IMR-90 (cell line): ENCODE measurements around the gene GPR108. TPM values are rescaled to one million over a fixed set of nuclear protein-coding genes. Genes with fewer than 3 reads are reported as not detected.

Experiments used
- ATAC-seq: fragments of 200-7000 bp; cut with Tn5 transposase; 2 replicates; pipeline ENCODE4 v1.9.1; 2020; ENCODE audit warnings: low read depth, mild to moderate bottlenecking, moderate library complexity
- BruUV-seq: library from RNA; stranded (reverse); fragments of 400-500 nt; replicated peaks from 2 replicates; lab custom pipeline; 2021; lab: Mats Ljungman, UMichigan
- CTCF ChIA-PET: fragments of 300-600 bp; formaldehyde crosslinking; extraction: SDS; loops from one replicate; lab custom pipeline; 2021; ENCODE audit warnings: antibody characterized with exemption; lab: Yijun Ruan, JAX
- POLR2A ChIA-PET: fragments of 300-600 bp; sonication (Branson Sonifier 250); formaldehyde crosslinking; loops from one replicate; lab custom pipeline; 2022; ENCODE audit warnings: antibody characterized with exemption; ENCODE audit not compliant: unreplicated experiment; lab: Charles Lee
- DNase-seq: peaks from one replicate; pipeline ENCODE4 v3.0.0; 2013
- H2AFZ ChIP-seq: replicated peaks from 2 replicates; pipeline ENCODE3; 2013; ENCODE audit warnings: low read length, mild to moderate bottlenecking; ENCODE audit not compliant: poor library complexity
- H2AK5ac ChIP-seq: 2 replicates; pipeline ENCODE4 v1.6.1; 2013; ENCODE audit warnings: low read depth, low read length, inconsistent platforms
- H2AK9ac ChIP-seq: replicated peaks from 2 replicates; pipeline ENCODE3; 2013; ENCODE audit warnings: mild to moderate bottlenecking, low read depth, low read length, moderate library complexity; ENCODE audit not compliant: poor library complexity
- H2BK120ac ChIP-seq: 2 replicates; pipeline ENCODE4 v1.6.1; 2013; ENCODE audit warnings: low read depth, low read length, inconsistent platforms
- H2BK15ac ChIP-seq: 3 replicates; pipeline ENCODE4 v1.6.1; 2013; ENCODE audit warnings: low read depth, low read length, inconsistent platforms
- H2BK20ac ChIP-seq: 2 replicates; pipeline ENCODE4 v1.6.1; 2013; ENCODE audit warnings: low read depth, mild to moderate bottlenecking, inconsistent platforms, low read length, moderate library complexity
- H2BK5ac ChIP-seq: 2 replicates; pipeline ENCODE4 v1.6.1; 2013; ENCODE audit warnings: mild to moderate bottlenecking, low read depth, low read length, inconsistent platforms; ENCODE audit not compliant: poor library complexity, severe bottlenecking
- H3K14ac ChIP-seq: replicated peaks from 2 replicates; pipeline ENCODE4 v1.6.1; 2013; ENCODE audit warnings: low read depth, low read length, inconsistent platforms
- H3K18ac ChIP-seq: 2 replicates; pipeline ENCODE4 v1.6.1; 2013; ENCODE audit warnings: low read depth, low read length, control low read depth
- H3K23ac ChIP-seq: 2 replicates; pipeline ENCODE4 v1.6.1; 2013; ENCODE audit warnings: low read depth, low read length, inconsistent platforms
- H3K27ac ChIP-seq: 2 replicates; pipeline ENCODE4 v1.5.1; 2013; ENCODE audit warnings: mild to moderate bottlenecking, control low read depth, low read length; ENCODE audit not compliant: insufficient read depth
- H3K27me3 ChIP-seq: 2 replicates; pipeline ENCODE4 v1.6.1; 2013; ENCODE audit warnings: low read length; ENCODE audit not compliant: control insufficient read depth, insufficient read depth
- H3K36me3 ChIP-seq: 2 replicates; pipeline ENCODE4 v1.6.1; 2013; ENCODE audit warnings: low read length, mixed read lengths; ENCODE audit not compliant: control insufficient read depth, insufficient read depth
- H3K4ac ChIP-seq: 2 replicates; pipeline ENCODE4 v1.6.1; 2013; ENCODE audit warnings: low read depth, low read length, inconsistent platforms
- H3K4me1 ChIP-seq: 2 replicates; pipeline ENCODE4 v1.6.1; 2013; ENCODE audit warnings: low read length, mixed read lengths; ENCODE audit not compliant: control insufficient read depth, insufficient read depth
- H3K4me2 ChIP-seq: 2 replicates; pipeline ENCODE4 v1.6.1; 2013; ENCODE audit warnings: low read depth, mild to moderate bottlenecking, control low read depth, low read length, moderate library complexity
- H3K4me3 ChIP-seq: 2 replicates; pipeline ENCODE4 v1.5.1; 2013; ENCODE audit warnings: low read depth, mild to moderate bottlenecking, control low read depth, low read length, moderate library complexity; ENCODE audit not compliant: insufficient read depth
- H3K56ac ChIP-seq: 2 replicates; pipeline ENCODE4 v1.6.1; 2013; ENCODE audit warnings: low read length, inconsistent platforms; ENCODE audit not compliant: insufficient read depth; ENCODE audit errors: extremely low read depth
- H3K79me1 ChIP-seq, 2 experiments: 2 replicates each; pipeline ENCODE4 v1.6.1; 2013; ENCODE audit warnings: low read length in 2 of 2, inconsistent platforms in 1 of 2, low read depth in 1 of 2
- H3K9ac ChIP-seq: 2 replicates; pipeline ENCODE4 v1.6.1; 2013; ENCODE audit warnings: low read depth, low read length, control low read depth
- H3K9me1 ChIP-seq: 2 replicates; pipeline ENCODE4 v1.6.1; 2013; ENCODE audit warnings: low read length, inconsistent platforms; ENCODE audit not compliant: insufficient read depth
- H3K9me3 ChIP-seq: 2 replicates; pipeline ENCODE4 v1.6.1; 2013; ENCODE audit warnings: low read length; ENCODE audit not compliant: control insufficient read depth, insufficient read depth
- H4K20me1 ChIP-seq: 2 replicates; pipeline ENCODE4 v1.6.1; 2013; ENCODE audit warnings: low read length, inconsistent platforms; ENCODE audit not compliant: insufficient read depth
- H4K5ac ChIP-seq: 2 replicates; pipeline ENCODE4 v1.6.1; 2013; ENCODE audit warnings: mild to moderate bottlenecking, low read depth, low read length, control low read depth
- H4K8ac ChIP-seq, 2 experiments: 2 replicates each; pipeline ENCODE4 v1.6.1; 2013; ENCODE audit warnings: low read depth in 2 of 2, low read length in 2 of 2, control low read depth in 1 of 2, inconsistent platforms in 1 of 2
- H4K91ac ChIP-seq: 2 replicates; pipeline ENCODE4 v1.6.1; 2013; ENCODE audit warnings: low read depth, low read length, inconsistent platforms; ENCODE audit not compliant: insufficient read depth
- RCOR1 ChIP-seq: IDR thresholded peaks from 2 replicates; pipeline ENCODE4 v1.6.1; 2012; ENCODE audit warnings: mild to moderate bottlenecking, low read length, improper control_type of control experiment; ENCODE audit not compliant: insufficient replicate concordance
- WGBS, 2 experiments: methylation state at CpG; one replicate each; pipeline versions ENCODE4 v1.1.5 to v1.1.7; 2013; ENCODE audit warnings: missing lambda C conversion rate in 2 of 2; ENCODE audit not compliant: insufficient read length in 1 of 2; ENCODE audit errors: extremely low coverage in 2 of 2; 5-methylcytosine and 5-hydroxymethylcytosine counted together
- dilution Hi-C: fragments of 300-500 bp; cut with HindIII; formaldehyde crosslinking; loops from one replicate; pipeline ENCODE4 v1.14.3; 2018; ENCODE audit warnings: low sequenced_read_pairs; ENCODE audit not compliant: unreplicated experiment
- in situ Hi-C: fragments of 300-500 bp; cut with MboI; formaldehyde crosslinking; loops from 3 replicates; pipeline ENCODE4 v1.14.3; 2019; ENCODE audit warnings: low sequenced_read_pairs, inconsistent platforms, mixed read lengths
- intact Hi-C: fragments of 100-400 bp; cut with micrococcal nuclease; formaldehyde crosslinking; loops from 2 replicates; pipeline ENCODE4 v1.10.0; 2022
- polyA plus RNA-seq, 3 experiments: library from polyadenylated mRNA; depleted of rRNA; stranded (reverse); fragments of >200 nt; gene quantifications; 2 replicates each; pipeline ENCODE4 v1.2.3, GENCODE V29; 2012; ENCODE audit warnings: low replicate concordance in 1 of 3
- total RNA-seq: library from RNA; depleted of rRNA; stranded (reverse); fragments of >200 nt; gene quantifications from 2 replicates; pipeline ENCODE4 v1.2.3, GENCODE V29; 2012

Gene GPR108
- total and polyA plus RNA-seq, 2 of the 4 experiments (the other 2 are of a cell fraction) = 28.0 to 38.9 TPM

DNA sequence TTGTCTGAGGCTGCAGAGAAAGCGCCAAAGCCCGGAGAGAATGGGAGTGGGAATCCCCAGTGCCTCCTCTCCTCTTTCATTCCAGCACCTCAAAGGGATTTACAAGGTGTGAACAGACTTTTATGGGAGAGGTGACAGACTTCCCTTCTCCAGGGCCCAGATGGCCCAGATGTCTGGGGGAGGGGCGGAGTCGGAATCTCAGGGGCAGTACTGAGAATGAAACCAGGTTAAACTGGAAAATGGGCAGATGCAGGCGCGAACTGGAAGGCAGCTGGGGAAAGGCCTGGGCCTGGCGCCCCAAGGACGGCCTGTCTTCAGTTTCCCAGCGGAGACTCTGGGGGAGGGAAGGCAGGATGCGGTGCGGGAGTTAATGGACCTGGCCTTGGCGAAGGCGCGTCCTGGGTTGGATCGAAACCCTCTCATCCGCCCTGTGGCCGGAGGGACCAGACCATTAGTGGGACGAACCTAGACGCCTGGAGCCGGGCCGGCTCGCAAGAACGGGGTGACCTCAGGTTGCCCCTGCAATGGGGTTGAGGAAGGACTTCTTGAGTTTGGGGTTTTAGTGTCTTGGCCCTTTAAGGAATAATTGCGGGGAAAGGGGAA is 1.5 kb upstream of the GPR108 start:
- H2AK5ac ChIP-seq = peak overlapping the region; percentile 44; the same call in 1 of the 2 replicates
- dilution Hi-C loops = no loop called here
- H4K8ac ChIP-seq = peak overlapping the region; percentile 67 to 92
- H2AFZ ChIP-seq = peak overlapping the region; percentile 97
- H3K4me1 ChIP-seq = peaks cover 25% of the 10 kb centered on the region
- H2BK5ac ChIP-seq = peak overlapping the region; percentile 74
- peak overlapping the region; percentile 66; the same call in 1 of the 2 replicates for H3K56ac ChIP-seq
- peak overlapping the region; percentile 89 for H3K4me2 ChIP-seq
- CTCF ChIA-PET = interaction anchor here (3.6 kb wide), 1 partner anchor 124 kb away, joined by 25 read pairs; no protein-coding TSS in a partner anchor
- H3K18ac ChIP-seq = peak overlapping the region; percentile 87
- H2BK20ac ChIP-seq = no peak overlapping the region; the same call in 1 of the 2 replicates
- H2AK9ac ChIP-seq = peak overlapping the region; percentile 85
- peaks cover 11% of the 10 kb centered on the region for H3K36me3 ChIP-seq
- peaks cover 3 to 68% of the 10 kb centered on the region in 2 experiments for H3K79me1 ChIP-seq
- intact Hi-C loops = loop anchor here (1.0 to 10.0 kb wide), 5 partner anchors 30 to 612 kb away; partner anchors contain the start of genes TNFSF9 and ZNF557
- H3K27me3 ChIP-seq = no peaks in the 10 kb centered on the region
- 10% methylated on average over 12 of the region's 24 CpGs; no CpG with 5 or more reads in 1 of the 2 experiments for WGBS, 2 experiments
- H3K9ac ChIP-seq = peak overlapping the region; percentile 58
- H3K4me3 ChIP-seq = peak overlapping the region; percentile 28; the same call in 1 of the 2 replicates
- peak overlapping the region; percentile 14 for H3K14ac ChIP-seq
- peak overlapping the region; percentile 76 for H3K4ac ChIP-seq
- H3K9me3 ChIP-seq = no peaks in the 10 kb centered on the region
- H4K91ac ChIP-seq = peak overlapping the region; percentile 15
- BruUV-seq = no TSS peak
- peak overlapping the region; percentile 79; the same call in 1 of the 3 replicates for H2BK15ac ChIP-seq
- TF ChIP-seq RCOR1 = no peak
- peak overlapping the region; percentile 91 for H4K5ac ChIP-seq
- no peaks in the 10 kb centered on the region for H4K20me1 ChIP-seq
- ATAC-seq (no peak), DNase-seq (peak; percentile 8)
- in situ Hi-C loops = loop anchor here (10.0 kb wide), 2 partner anchors 126 to 224 kb away; no protein-coding TSS in a partner anchor
- H3K23ac ChIP-seq = peak overlapping the region; percentile 41; the same call in 1 of the 2 replicates
- peak overlapping the region; percentile 76 for H2BK120ac ChIP-seq
- POLR2A ChIA-PET = no interaction called here
- H3K9me1 ChIP-seq = peaks cover 7% of the 10 kb centered on the region; the same call in 1 of the 2 replicates
- H3K27ac ChIP-seq = peak overlapping the region; percentile 31
